ENCODE data around the gene CYP4V2. TPM values are rescaled to one million over a fixed set of nuclear protein-coding genes. Genes with fewer than 3 reads are reported as not detected.

CYP4V2 gene
- polyA plus RNA-seq, 1 donor from 2014 or later, result 5.6 TPM

DNA sequence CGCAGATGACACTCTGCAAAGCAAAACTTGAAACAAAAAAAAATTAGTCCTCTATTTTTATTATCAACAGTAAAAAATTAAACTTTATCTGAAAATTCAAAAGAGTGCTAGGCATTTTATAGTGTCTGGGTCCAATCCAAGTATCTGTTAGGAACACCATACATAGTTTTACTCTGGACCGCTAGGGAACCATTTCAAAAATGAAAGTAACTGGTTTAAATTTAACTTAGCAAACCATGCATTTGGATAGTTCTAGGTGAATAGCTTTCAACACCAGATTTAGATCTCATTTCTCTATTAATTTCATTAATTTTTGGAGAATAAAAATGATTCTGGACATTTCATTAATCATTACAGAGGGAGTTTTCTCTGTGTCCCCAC is 37.1 kb downstream of the CYP4V2 start:
- Histone ChIP-seq H2AFZ (ENCODE audit: low read depth, low read length) (no peak overlapping the region), H3K4me2 (ENCODE audit: low read length) (no peak overlapping the region)
- no peak for TF ChIP-seq MXI1 (conservative IDR thresholded peaks at IDR 0.05; ENCODE audit: poor library complexity, severe bottlenecking)
- TF ChIP-seq EZH2 (IDR thresholded peaks at IDR 0.05; ENCODE audit: borderline replicate concordance, insufficient read depth, low read length, poor library complexity, severe bottlenecking), result no peak
- TF ChIP-seq, protein P1, sequence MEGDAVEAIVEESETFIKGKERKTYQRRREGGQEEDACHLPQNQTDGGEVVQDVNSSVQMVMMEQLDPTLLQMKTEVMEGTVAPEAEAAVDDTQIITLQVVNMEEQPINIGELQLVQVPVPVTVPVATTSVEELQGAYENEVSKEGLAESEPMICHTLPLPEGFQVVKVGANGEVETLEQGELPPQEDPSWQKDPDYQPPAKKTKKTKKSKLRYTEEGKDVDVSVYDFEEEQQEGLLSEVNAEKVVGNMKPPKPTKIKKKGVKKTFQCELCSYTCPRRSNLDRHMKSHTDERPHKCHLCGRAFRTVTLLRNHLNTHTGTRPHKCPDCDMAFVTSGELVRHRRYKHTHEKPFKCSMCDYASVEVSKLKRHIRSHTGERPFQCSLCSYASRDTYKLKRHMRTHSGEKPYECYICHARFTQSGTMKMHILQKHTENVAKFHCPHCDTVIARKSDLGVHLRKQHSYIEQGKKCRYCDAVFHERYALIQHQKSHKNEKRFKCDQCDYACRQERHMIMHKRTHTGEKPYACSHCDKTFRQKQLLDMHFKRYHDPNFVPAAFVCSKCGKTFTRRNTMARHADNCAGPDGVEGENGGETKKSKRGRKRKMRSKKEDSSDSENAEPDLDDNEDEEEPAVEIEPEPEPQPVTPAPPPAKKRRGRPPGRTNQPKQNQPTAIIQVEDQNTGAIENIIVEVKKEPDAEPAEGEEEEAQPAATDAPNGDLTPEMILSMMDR (IDR thresholded peaks at IDR 0.05; ENCODE audit: poor library complexity, severe bottlenecking), result no peak
- no peak for TF ChIP-seq POLR2AphosphoS5 (IDR thresholded peaks at IDR 0.05)
- TF ChIP-seq, protein P2, sequence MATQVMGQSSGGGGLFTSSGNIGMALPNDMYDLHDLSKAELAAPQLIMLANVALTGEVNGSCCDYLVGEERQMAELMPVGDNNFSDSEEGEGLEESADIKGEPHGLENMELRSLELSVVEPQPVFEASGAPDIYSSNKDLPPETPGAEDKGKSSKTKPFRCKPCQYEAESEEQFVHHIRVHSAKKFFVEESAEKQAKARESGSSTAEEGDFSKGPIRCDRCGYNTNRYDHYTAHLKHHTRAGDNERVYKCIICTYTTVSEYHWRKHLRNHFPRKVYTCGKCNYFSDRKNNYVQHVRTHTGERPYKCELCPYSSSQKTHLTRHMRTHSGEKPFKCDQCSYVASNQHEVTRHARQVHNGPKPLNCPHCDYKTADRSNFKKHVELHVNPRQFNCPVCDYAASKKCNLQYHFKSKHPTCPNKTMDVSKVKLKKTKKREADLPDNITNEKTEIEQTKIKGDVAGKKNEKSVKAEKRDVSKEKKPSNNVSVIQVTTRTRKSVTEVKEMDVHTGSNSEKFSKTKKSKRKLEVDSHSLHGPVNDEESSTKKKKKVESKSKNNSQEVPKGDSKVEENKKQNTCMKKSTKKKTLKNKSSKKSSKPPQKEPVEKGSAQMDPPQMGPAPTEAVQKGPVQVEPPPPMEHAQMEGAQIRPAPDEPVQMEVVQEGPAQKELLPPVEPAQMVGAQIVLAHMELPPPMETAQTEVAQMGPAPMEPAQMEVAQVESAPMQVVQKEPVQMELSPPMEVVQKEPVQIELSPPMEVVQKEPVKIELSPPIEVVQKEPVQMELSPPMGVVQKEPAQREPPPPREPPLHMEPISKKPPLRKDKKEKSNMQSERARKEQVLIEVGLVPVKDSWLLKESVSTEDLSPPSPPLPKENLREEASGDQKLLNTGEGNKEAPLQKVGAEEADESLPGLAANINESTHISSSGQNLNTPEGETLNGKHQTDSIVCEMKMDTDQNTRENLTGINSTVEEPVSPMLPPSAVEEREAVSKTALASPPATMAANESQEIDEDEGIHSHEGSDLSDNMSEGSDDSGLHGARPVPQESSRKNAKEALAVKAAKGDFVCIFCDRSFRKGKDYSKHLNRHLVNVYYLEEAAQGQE (IDR thresholded peaks at IDR 0.05; ENCODE audit: borderline replicate concordance), result no peak
- no peak for TF ChIP-seq RAD21 (conservative IDR thresholded peaks at IDR 0.05)
- TF ChIP-seq SMC3 (conservative IDR thresholded peaks at IDR 0.05; ENCODE audit: poor library complexity), result no peak
- TF ChIP-seq TAF1 (IDR thresholded peaks at IDR 0.05; ENCODE audit: low read depth), result no peak
- TF ChIP-seq EP300 (conservative IDR thresholded peaks at IDR 0.05; ENCODE audit: poor library complexity, severe bottlenecking), result no peak

DNA sequence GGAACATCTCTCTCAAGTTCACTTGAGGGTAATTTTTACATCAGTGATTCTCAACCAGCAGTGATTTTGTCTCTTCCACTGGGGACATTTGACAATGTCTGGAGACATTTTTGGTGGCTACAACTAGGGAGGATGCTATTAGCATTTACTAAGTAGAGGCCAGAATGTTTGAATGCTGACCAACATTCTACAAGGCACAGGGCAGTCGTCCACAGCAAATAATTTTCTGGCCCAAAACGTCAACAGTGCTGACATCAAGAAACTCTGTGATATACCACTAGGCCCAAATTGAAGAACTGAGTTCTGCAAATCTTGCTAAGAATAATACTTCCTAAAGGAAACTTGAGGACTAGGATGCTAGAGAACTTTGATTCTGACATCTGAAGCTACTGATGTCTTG is 43.0 kb downstream of the CYP4V2 start:
- no peak overlapping the region for H3K4me3 ChIP-seq (ENCODE audit: low read length)
- H3K27me3 ChIP-seq (ENCODE audit: insufficient read depth, low read depth, low read length), result no peaks in the 10 kb centered on the region
- TF ChIP-seq, protein P2 (IDR thresholded peaks at IDR 0.05; ENCODE audit: borderline replicate concordance), result no peak
- TF ChIP-seq SMC3 (conservative IDR thresholded peaks at IDR 0.05; ENCODE audit: poor library complexity), result no peak
- no peak for TF ChIP-seq EP300 (conservative IDR thresholded peaks at IDR 0.05; ENCODE audit: poor library complexity, severe bottlenecking)
- no peak for TF ChIP-seq RAD21 (conservative IDR thresholded peaks at IDR 0.05)
- no peak for TF ChIP-seq MXI1 (conservative IDR thresholded peaks at IDR 0.05; ENCODE audit: poor library complexity, severe bottlenecking)
- TF ChIP-seq, protein P1 (IDR thresholded peaks at IDR 0.05; ENCODE audit: poor library complexity, severe bottlenecking), result no peak
- TF ChIP-seq EZH2 (IDR thresholded peaks at IDR 0.05; ENCODE audit: borderline replicate concordance, insufficient read depth, low read length, poor library complexity, severe bottlenecking), result no peak
- no peak for TF ChIP-seq POLR2AphosphoS5 (IDR thresholded peaks at IDR 0.05)
- no peak for TF ChIP-seq TAF1 (IDR thresholded peaks at IDR 0.05; ENCODE audit: low read depth)
- H3K36me3 ChIP-seq (ENCODE audit: insufficient read depth, low read length), result no peaks in the 10 kb centered on the region
- H3F3A ChIP-seq (ENCODE audit: insufficient read depth, low read length, poor library complexity, severe bottlenecking), result no peaks in the 10 kb centered on the region
- H3K27ac ChIP-seq (ENCODE audit: low read length), result no peak overlapping the region
- no peak overlapping the region for H3K9ac ChIP-seq (ENCODE audit: low read length)
- H2AFZ ChIP-seq (ENCODE audit: low read depth, low read length), result no peak overlapping the region
- H3K9me3 ChIP-seq (ENCODE audit: low read length), result no peaks in the 10 kb centered on the region
- H3K9me2 ChIP-seq (ENCODE audit: insufficient read depth, low read length), result no peaks in the 10 kb centered on the region
- H4K20me1 ChIP-seq (ENCODE audit: insufficient read depth), result no peaks in the 10 kb centered on the region
- H3K79me2 ChIP-seq (replicated peaks; ENCODE audit: insufficient read depth, low read length), result no peaks in the 10 kb centered on the region
- H3K4me2 ChIP-seq (ENCODE audit: low read length), result no peak overlapping the region

More for the DNA sequence above, 37.1 kb downstream of the CYP4V2 start:
- Histone ChIP-seq H3K27me3 (ENCODE audit: insufficient read depth, low read depth, low read length) (no peaks in the 10 kb centered on the region), H3K9me3 (ENCODE audit: low read length) (peaks cover 6% of the 10 kb centered on the region), H3F3A (ENCODE audit: insufficient read depth, low read length, poor library complexity, severe bottlenecking) (no peaks in the 10 kb centered on the region), H3K36me3 (ENCODE audit: insufficient read depth, low read length) (no peaks in the 10 kb centered on the region), H4K20me1 (ENCODE audit: insufficient read depth) (no peaks in the 10 kb centered on the region), H3K9me2 (ENCODE audit: insufficient read depth, low read length) (no peaks in the 10 kb centered on the region), H3K4me3 (ENCODE audit: low read length) (no peak overlapping the region), H3K79me2 (replicated peaks; ENCODE audit: insufficient read depth, low read length) (no peaks in the 10 kb centered on the region), H3K27ac (ENCODE audit: low read length) (no peak overlapping the region), H3K9ac (ENCODE audit: low read length) (no peak overlapping the region)
